OCI-LY7 (cell line): ENCODE data around the gene PATJ.

ENCODE experiments used
- CTCF ChIP-seq: fragments of 200-600 bp; sonication (generic); conservative IDR thresholded peaks from 2 replicates; pipeline ENCODE4 v1.5.1; 2014; ENCODE audit warnings: mild to moderate bottlenecking, antibody characterized with exemption, low read length, moderate library complexity, mixed read lengths
- EZH2phosphoT487 ChIP-seq: fragments of 200-600 bp; sonication (generic); IDR thresholded peaks from 2 replicates; pipeline ENCODE4 v1.6.1; 2018; ENCODE audit warnings: low read depth, borderline replicate concordance, mild to moderate bottlenecking, mixed run types, antibody characterized with exemption, low read length, moderate library complexity, mixed read lengths

- TF ChIP-seq CTCF: no peak
- TF ChIP-seq EZH2phosphoT487: no peak
Observed at GRCh38 chr1:61770131-61770530, 27.9 kb downstream of the PATJ start.
